ENCODE results near the gene PADI3. TPM values are rescaled to one million over a fixed set of nuclear protein-coding genes. Genes with fewer than 3 reads are reported as not detected.
"Not testable (repeated sequence)": the region's sequence is repeated elsewhere in the genome, so short reads cannot be mapped to it uniquely, and the experiment has no call there.

PADI3 gene
- polyA plus RNA-seq, 1 donor = not detected

GRCh38 chr1:17305576-17306095, 56.7 kb downstream of the PADI3 start:
- DNase-seq = no peak

- no peak for DNase-seq
Observed at GRCh38 chr1:17306407-17306806, 57.5 kb downstream of the PADI3 start.

- no peak for DNase-seq
Observed at GRCh38 chr1:17306921-17307320, 58.0 kb downstream of the PADI3 start.

GRCh38 chr1:17307329-17307728, 58.4 kb downstream of the PADI3 start:
- no peak for DNase-seq

- DNase-seq = no peak
Observed at GRCh38 chr1:17307946-17308345, 59.0 kb downstream of the PADI3 start, which contains the start of gene PADI4. TSS of gene PADI4 (plus strand) at chr1:17308197. CDS start at chr1:17308223, 26 bp downstream.

- DNase-seq = no peak
Observed at GRCh38 chr1:17308593-17308992, 59.7 kb downstream of the PADI3 start.

- DNase-seq = no peak
Observed at GRCh38 chr1:17309426-17310067, 60.6 kb downstream of the PADI3 start.

GRCh38 chr1:17310068-17310640, 61.3 kb downstream of the PADI3 start:
- DNase-seq = no peak

- DNase-seq = no peak
Observed at GRCh38 chr1:17313530-17314309, 64.8 kb downstream of the PADI3 start.

GRCh38 chr1:17314491-17314971, 65.6 kb downstream of the PADI3 start:
- no peak for DNase-seq

- no peak for DNase-seq
Observed at GRCh38 chr1:17315542-17316130, 66.7 kb downstream of the PADI3 start.

GRCh38 chr1:17316704-17317103, 67.8 kb downstream of the PADI3 start:
- DNase-seq = no peak

- no peak for DNase-seq
Observed at GRCh38 chr1:17318262-17318661, 69.4 kb downstream of the PADI3 start.

GRCh38 chr1:17319561-17320350, 70.9 kb downstream of the PADI3 start:
- no peak for DNase-seq

- DNase-seq = not testable (repeated sequence)
Observed at GRCh38 chr1:17321857-17322390, 73.0 kb downstream of the PADI3 start.

GRCh38 chr1:17328855-17329254, 80.0 kb downstream of the PADI3 start:
- no peak for DNase-seq

- no peak for DNase-seq
Observed at GRCh38 chr1:17329610-17330009, 80.7 kb downstream of the PADI3 start.

GRCh38 chr1:17330856-17331255, 82.0 kb downstream of the PADI3 start:
- no peak for DNase-seq

- DNase-seq = no peak
Observed at GRCh38 chr1:17333081-17333480, 84.2 kb downstream of the PADI3 start.

All from hindlimb muscle (tissue), 1 donor.